ENCODE results near the gene PTHLH. TPM values are rescaled to one million over a fixed set of nuclear protein-coding genes. Genes with fewer than 3 reads are reported as not detected.

The PTHLH gene
- total and polyA plus RNA-seq, 10 of the 15 experiments (the other 5 are each of a cell fraction or from before 2014, with no cell fraction given): 0.08 to 0.12 TPM; not detected in 8

DNA sequence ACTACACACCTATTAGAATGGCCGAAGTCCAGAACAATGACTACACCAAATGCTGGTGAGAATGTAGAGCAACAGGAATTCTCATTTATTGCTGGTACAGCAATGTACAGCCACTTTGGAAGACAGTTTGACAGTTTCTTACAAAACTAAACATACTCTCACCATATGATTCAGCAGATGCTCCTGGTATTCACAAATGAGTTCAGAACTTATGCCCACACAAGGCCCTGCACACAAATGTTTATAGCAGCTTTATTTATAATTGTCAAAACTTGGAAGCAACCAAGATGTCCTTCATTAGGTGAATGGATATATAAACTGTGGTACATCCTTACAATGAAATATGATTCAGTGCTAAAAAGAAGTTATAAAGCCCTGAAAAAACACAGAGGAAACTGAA lies 38.3 kb downstream of the PTHLH start:
- in situ Hi-C loops (cut with MboI): no loop called here
- no peak overlapping the region for H2AFZ ChIP-seq (ENCODE audit: control insufficient read depth, low read depth, low read length)
- H3K9ac ChIP-seq (ENCODE audit: control insufficient read depth, insufficient read depth, low read length): no peak overlapping the region
- CTCF ChIA-PET: no interaction called here
- H3K4me2 ChIP-seq (ENCODE audit: control insufficient read depth, insufficient read depth): no peak overlapping the region
- RAD21 ChIA-PET (ENCODE audit: unreplicated experiment): no interaction called here
- SMC1A ChIA-PET (ENCODE audit: uncharacterized antibody, unreplicated experiment): no interaction called here
- H3K9me3 ChIP-seq (replicated peaks; ENCODE audit: control insufficient read depth, insufficient read depth, low read length): no peaks in the 10 kb centered on the region
- H3K4me3 ChIP-seq: no peak overlapping the region
- 90% methylated on average over 1 of the region's 1 CpG for WGBS (ENCODE audit: insufficient coverage, insufficient replicate concordance, low lambda C conversion rate, missing lambda C conversion rate)
- BruUV-seq (replicated peaks): no TSS peak
- POLR2A ChIA-PET: no interaction called here
- no peaks in the 10 kb centered on the region for H3K27me3 ChIP-seq (replicated peaks in 1 of 2; ENCODE audit: control insufficient read depth in 2 of 2, insufficient read depth in 2 of 2, low read length in 1 of 2)
- no peaks in the 10 kb centered on the region for H3K4me1 ChIP-seq (ENCODE audit: control insufficient read depth, insufficient read depth, low read length)
- H3K79me2 ChIP-seq (ENCODE audit: control insufficient read depth, insufficient read depth, low read length): no peaks in the 10 kb centered on the region
- no peaks in the 10 kb centered on the region for H4K20me1 ChIP-seq (ENCODE audit: control insufficient read depth, insufficient read depth)
- DNase-seq (ENCODE audit: low read depth, low spot score) (no peak), FAIRE-seq (no peak), ATAC-seq (no peak)
- intact Hi-C loops (cut with micrococcal nuclease; ENCODE audit: unreplicated experiment): no loop called here
- H3K27ac ChIP-seq (ENCODE audit: control insufficient read depth, insufficient read depth): no peak overlapping the region
- no peaks in the 10 kb centered on the region for H3K36me3 ChIP-seq (ENCODE audit: control insufficient read depth in 2 of 2, insufficient read depth in 2 of 2, low read length in 1 of 2)
- no peak for TF ChIP-seq RFX5 (IDR thresholded peaks at IDR 0.05; ENCODE audit: low read depth, low read length)
- TF ChIP-seq SREBF1 (IDR thresholded peaks at IDR 0.05; ENCODE audit: low read length): no peak
- TF ChIP-seq, protein P1, sequence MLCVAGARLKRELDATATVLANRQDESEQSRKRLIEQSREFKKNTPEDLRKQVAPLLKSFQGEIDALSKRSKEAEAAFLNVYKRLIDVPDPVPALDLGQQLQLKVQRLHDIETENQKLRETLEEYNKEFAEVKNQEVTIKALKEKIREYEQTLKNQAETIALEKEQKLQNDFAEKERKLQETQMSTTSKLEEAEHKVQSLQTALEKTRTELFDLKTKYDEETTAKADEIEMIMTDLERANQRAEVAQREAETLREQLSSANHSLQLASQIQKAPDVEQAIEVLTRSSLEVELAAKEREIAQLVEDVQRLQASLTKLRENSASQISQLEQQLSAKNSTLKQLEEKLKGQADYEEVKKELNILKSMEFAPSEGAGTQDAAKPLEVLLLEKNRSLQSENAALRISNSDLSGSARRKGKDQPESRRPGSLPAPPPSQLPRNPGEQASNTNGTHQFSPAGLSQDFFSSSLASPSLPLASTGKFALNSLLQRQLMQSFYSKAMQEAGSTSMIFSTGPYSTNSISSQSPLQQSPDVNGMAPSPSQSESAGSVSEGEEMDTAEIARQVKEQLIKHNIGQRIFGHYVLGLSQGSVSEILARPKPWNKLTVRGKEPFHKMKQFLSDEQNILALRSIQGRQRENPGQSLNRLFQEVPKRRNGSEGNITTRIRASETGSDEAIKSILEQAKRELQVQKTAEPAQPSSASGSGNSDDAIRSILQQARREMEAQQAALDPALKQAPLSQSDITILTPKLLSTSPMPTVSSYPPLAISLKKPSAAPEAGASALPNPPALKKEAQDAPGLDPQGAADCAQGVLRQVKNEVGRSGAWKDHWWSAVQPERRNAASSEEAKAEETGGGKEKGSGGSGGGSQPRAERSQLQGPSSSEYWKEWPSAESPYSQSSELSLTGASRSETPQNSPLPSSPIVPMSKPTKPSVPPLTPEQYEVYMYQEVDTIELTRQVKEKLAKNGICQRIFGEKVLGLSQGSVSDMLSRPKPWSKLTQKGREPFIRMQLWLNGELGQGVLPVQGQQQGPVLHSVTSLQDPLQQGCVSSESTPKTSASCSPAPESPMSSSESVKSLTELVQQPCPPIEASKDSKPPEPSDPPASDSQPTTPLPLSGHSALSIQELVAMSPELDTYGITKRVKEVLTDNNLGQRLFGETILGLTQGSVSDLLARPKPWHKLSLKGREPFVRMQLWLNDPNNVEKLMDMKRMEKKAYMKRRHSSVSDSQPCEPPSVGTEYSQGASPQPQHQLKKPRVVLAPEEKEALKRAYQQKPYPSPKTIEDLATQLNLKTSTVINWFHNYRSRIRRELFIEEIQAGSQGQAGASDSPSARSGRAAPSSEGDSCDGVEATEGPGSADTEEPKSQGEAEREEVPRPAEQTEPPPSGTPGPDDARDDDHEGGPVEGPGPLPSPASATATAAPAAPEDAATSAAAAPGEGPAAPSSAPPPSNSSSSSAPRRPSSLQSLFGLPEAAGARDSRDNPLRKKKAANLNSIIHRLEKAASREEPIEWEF (IDR thresholded peaks at IDR 0.05; ENCODE audit: insufficient replicate concordance, low read depth, low read length): no peak

Measured in GM12878 (cell line).